SK-N-SH (cell line): ENCODE results near the gene OR12D1. TPM values are rescaled to one million over a fixed set of nuclear protein-coding genes. Genes with fewer than 3 reads are reported as not detected.

Experiments used
- CTCF ChIA-PET: fragments of 300-600, 350-600 bp; formaldehyde crosslinking; extraction: SDS; loops from one replicate; lab custom pipeline; 2021; lab: Yijun Ruan, JAX
- POLR2A ChIA-PET: fragments of 350-600 bp; sonication (Branson Sonifier 250); formaldehyde crosslinking; extraction: SDS; loops from one replicate; lab custom pipeline; 2020; ENCODE audit warnings: antibody characterized with exemption, inconsistent platforms; lab: Yijun Ruan, JAX
- DNase-seq: peaks from one replicate; pipeline ENCODE4 v3.0.0; 2012
- H2AFZ ChIP-seq: fragments of 200-600 bp; sonication (generic); 2 replicates; pipeline ENCODE4 v1.8.1; 2016; ENCODE audit warnings: antibody characterized with exemption, mild to moderate bottlenecking, low read depth
- H3F3A ChIP-seq: fragments of 200-600 bp; sonication (generic); replicated peaks from 2 replicates; pipeline ENCODE3; 2016; ENCODE audit warnings: antibody characterized with exemption, mild to moderate bottlenecking; ENCODE audit not compliant: insufficient read depth
- H3K27ac ChIP-seq, 2 experiments: fragments of 200-500 bp in 1 of 2; fragments of 200-600 bp in 1 of 2; sonication (Bioruptor generic) in 1 of 2; sonication (generic), shearing (Covaris generic) in 1 of 2; 2 replicates each; pipeline versions ENCODE4 v1.5.1 to v1.6.1; 2014 to 2016; ENCODE audit warnings: low read depth in 2 of 2, inconsistent platforms in 1 of 2, low read length in 1 of 2, mild to moderate bottlenecking in 1 of 2, mixed read lengths in 1 of 2
- H3K27me3 ChIP-seq: fragments of 200-600 bp; sonication (generic), shearing (Covaris generic); 2 replicates; pipeline ENCODE4 v1.6.1; 2016; ENCODE audit warnings: mixed run types; ENCODE audit not compliant: insufficient read depth
- H3K36me3 ChIP-seq, 2 experiments: fragments of 200-500 bp in 1 of 2; fragments of 200-600 bp in 1 of 2; sonication (Bioruptor generic) in 1 of 2; sonication (generic) in 1 of 2; replicated peaks in 1 of 2; 2 replicates each; pipeline versions ENCODE3 to v1.5.1; 2014 to 2016; ENCODE audit warnings: low read length in 1 of 2, mild to moderate bottlenecking in 1 of 2; ENCODE audit not compliant: insufficient read depth in 2 of 2, control insufficient read depth in 1 of 2
- H3K4me1 ChIP-seq, 2 experiments: fragments of 200-500 bp in 1 of 2; fragments of 200-600 bp in 1 of 2; sonication (Bioruptor generic) in 1 of 2; sonication (generic), shearing (Covaris generic) in 1 of 2; 2 replicates each; pipeline versions ENCODE4 v1.5.1 to v1.6.1; 2014 to 2016; ENCODE audit warnings: low read depth in 1 of 2, low read length in 1 of 2, mixed run types in 1 of 2; ENCODE audit not compliant: insufficient read depth in 2 of 2, control insufficient read depth in 1 of 2
- H3K4me2 ChIP-seq: fragments of 200-600 bp; sonication (generic), shearing (Covaris generic); 2 replicates; pipeline ENCODE4 v1.6.1; 2017; ENCODE audit warnings: mixed run types
- H3K4me3 ChIP-seq, 2 experiments: fragments of 200-500 bp in 1 of 2; fragments of 200-600 bp in 1 of 2; sonication (Bioruptor generic) in 1 of 2; sonication (generic), shearing (Covaris generic) in 1 of 2; 2 replicates each; pipeline versions ENCODE4 v1.5.1 to v1.8.1; 2014 to 2016; ENCODE audit warnings: low read depth in 2 of 2, inconsistent platforms in 1 of 2, low read length in 1 of 2, mild to moderate bottlenecking in 1 of 2, mixed read lengths in 1 of 2, moderate library complexity in 1 of 2
- H3K79me2 ChIP-seq: fragments of 200-600 bp; sonication (generic); 2 replicates; pipeline ENCODE4 v1.8.1; 2017; ENCODE audit warnings: mild to moderate bottlenecking; ENCODE audit not compliant: insufficient read depth
- H3K9ac ChIP-seq: fragments of 200-600 bp; sonication (generic); 2 replicates; pipeline ENCODE4 v1.6.1; 2017; ENCODE audit warnings: mixed run types
- H3K9me2 ChIP-seq: fragments of 200-600 bp; sonication (generic); 2 replicates; pipeline ENCODE4 v1.6.1; 2017; ENCODE audit warnings: mixed run types
- H3K9me3 ChIP-seq: fragments of 200-600 bp; sonication (generic); 2 replicates; pipeline ENCODE4 v1.6.1; 2017; ENCODE audit warnings: mixed run types, mild to moderate bottlenecking, moderate library complexity
- H4K20me1 ChIP-seq: fragments of 200-600 bp; sonication (generic); 2 replicates; pipeline ENCODE4 v1.6.1; 2017; ENCODE audit warnings: mild to moderate bottlenecking, mixed run types; ENCODE audit not compliant: insufficient read depth
- CHD2 ChIP-seq: fragments of 150-350 bp; IDR thresholded peaks from 2 replicates; pipeline ENCODE4 v1.6.1; 2018; ENCODE audit warnings: low read length; ENCODE audit not compliant: partially characterized antibody
- EP300 ChIP-seq, 2 experiments: IDR thresholded peaks; 2 replicates each; pipeline versions ENCODE4 v1.4.0 to v1.6.1; 2012; ENCODE audit warnings: borderline replicate concordance in 1 of 2, low read depth in 1 of 2, low read length in 1 of 2
- JUND ChIP-seq: IDR thresholded peaks from 2 replicates; pipeline ENCODE4 v1.4.0; 2012
- NFIC ChIP-seq: IDR thresholded peaks from 2 replicates; pipeline ENCODE4 v1.4.0; 2012; ENCODE audit warnings: borderline replicate concordance
- POLR2AphosphoS5 ChIP-seq: IDR thresholded peaks from 2 replicates; pipeline ENCODE4 v1.6.1; 2012; ENCODE audit warnings: low read depth, low read length
- RCOR1 ChIP-seq: fragments of 150-350 bp; IDR thresholded peaks from 2 replicates; pipeline ENCODE4 v1.6.1; 2017; ENCODE audit warnings: antibody characterized with exemption, low read length
- SMC3 ChIP-seq: IDR thresholded peaks from 2 replicates; pipeline ENCODE4 v1.6.1; 2012; ENCODE audit warnings: low read depth, low read length, improper control_type of control experiment
- TCF12 ChIP-seq: IDR thresholded peaks from 2 replicates; pipeline ENCODE4 v1.4.0; 2012
- TEAD4 ChIP-seq: IDR thresholded peaks from 2 replicates; pipeline ENCODE4 v1.4.0; 2012; ENCODE audit warnings: mild to moderate bottlenecking, borderline replicate concordance; ENCODE audit not compliant: insufficient read depth
- WGBS: methylation state at CpG from one replicate; pipeline ENCODE4 v1.1.6; 2017; ENCODE audit warnings: low lambda C conversion rate; 5-methylcytosine and 5-hydroxymethylcytosine counted together
- polyA plus RNA-seq, 3 experiments: library from polyadenylated mRNA; depleted of rRNA; stranded (reverse); fragments of >200 nt; gene quantifications; 2 replicates each; pipeline ENCODE4 v1.2.3, GENCODE V29; 2012
- TF ChIP-seq, protein P1 (sequence below): fragments of 200-600 bp; sonication (generic); IDR thresholded peaks from 2 replicates; pipeline ENCODE4 v1.6.1; 2017; ENCODE audit warnings: antibody characterized with exemption, mild to moderate bottlenecking, moderate library complexity
- TF ChIP-seq, protein P2 (sequence below): fragments of 150-350 bp; IDR thresholded peaks from 2 replicates; pipeline ENCODE4 v1.6.1; 2017; ENCODE audit warnings: antibody characterized with exemption, low read length, low read depth, borderline replicate concordance
- TF ChIP-seq, protein P3 (sequence below): IDR thresholded peaks from 2 replicates; pipeline ENCODE4 v1.6.1; 2012; ENCODE audit warnings: mild to moderate bottlenecking, low read depth, low read length, moderate library complexity
- TF ChIP-seq, protein P4 (sequence below): IDR thresholded peaks from 2 replicates; pipeline ENCODE4 v1.4.0; 2012; ENCODE audit warnings: low read depth, borderline replicate concordance
- TF ChIP-seq, protein P5 (sequence below): IDR thresholded peaks from 2 replicates; pipeline ENCODE4; 2012

The OR12D1 gene
- polyA plus RNA-seq, 1 of the 3 experiments (the other 2 are of a cell fraction) = not detected

DNA sequence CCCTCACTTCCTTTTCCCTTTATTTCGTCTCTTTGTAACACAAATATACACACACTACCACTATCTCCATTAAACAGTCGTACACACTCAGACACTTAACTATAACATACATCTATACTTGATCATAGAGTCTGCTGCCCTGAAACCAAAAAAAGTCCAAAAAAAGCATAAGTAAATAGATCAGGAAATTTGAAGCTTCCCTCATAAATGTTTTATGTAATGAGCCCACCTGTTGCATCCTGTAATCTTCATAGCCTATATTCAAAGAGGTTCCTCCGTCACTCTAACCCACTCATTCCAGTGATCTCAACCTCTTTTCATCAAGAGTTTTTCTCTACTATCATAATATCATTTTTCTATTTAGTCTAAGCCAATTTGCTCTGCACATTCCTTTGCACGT lies 26.2 kb upstream of the OR12D1 start:
- CTCF ChIA-PET = no interaction called here
- DNase-seq = no peak
- no peaks in the 10 kb centered on the region for H3K36me3 ChIP-seq
- H2AFZ ChIP-seq = no peak overlapping the region
- no peaks in the 10 kb centered on the region for H3F3A ChIP-seq
- H3K4me3 ChIP-seq = no peak overlapping the region
- no peak overlapping the region for H3K9ac ChIP-seq
- H3K79me2 ChIP-seq = no peaks in the 10 kb centered on the region
- no peaks in the 10 kb centered on the region; the same call in 1 of the 2 replicates for H3K27me3 ChIP-seq
- under 1% methylated on average over 4 of the region's 4 CpGs for WGBS
- H3K9me2 ChIP-seq = no peaks in the 10 kb centered on the region
- H3K27ac ChIP-seq = no peak overlapping the region
- H3K9me3 ChIP-seq = no peaks in the 10 kb centered on the region
- H4K20me1 ChIP-seq = no peaks in the 10 kb centered on the region
- POLR2A ChIA-PET = no interaction called here
- no peak for TF ChIP-seq TCF12
- TF ChIP-seq, protein P1, sequence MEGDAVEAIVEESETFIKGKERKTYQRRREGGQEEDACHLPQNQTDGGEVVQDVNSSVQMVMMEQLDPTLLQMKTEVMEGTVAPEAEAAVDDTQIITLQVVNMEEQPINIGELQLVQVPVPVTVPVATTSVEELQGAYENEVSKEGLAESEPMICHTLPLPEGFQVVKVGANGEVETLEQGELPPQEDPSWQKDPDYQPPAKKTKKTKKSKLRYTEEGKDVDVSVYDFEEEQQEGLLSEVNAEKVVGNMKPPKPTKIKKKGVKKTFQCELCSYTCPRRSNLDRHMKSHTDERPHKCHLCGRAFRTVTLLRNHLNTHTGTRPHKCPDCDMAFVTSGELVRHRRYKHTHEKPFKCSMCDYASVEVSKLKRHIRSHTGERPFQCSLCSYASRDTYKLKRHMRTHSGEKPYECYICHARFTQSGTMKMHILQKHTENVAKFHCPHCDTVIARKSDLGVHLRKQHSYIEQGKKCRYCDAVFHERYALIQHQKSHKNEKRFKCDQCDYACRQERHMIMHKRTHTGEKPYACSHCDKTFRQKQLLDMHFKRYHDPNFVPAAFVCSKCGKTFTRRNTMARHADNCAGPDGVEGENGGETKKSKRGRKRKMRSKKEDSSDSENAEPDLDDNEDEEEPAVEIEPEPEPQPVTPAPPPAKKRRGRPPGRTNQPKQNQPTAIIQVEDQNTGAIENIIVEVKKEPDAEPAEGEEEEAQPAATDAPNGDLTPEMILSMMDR = no peak
- no peaks in the 10 kb centered on the region for H3K4me1 ChIP-seq
- H3K4me2 ChIP-seq = no peak overlapping the region

DNA sequence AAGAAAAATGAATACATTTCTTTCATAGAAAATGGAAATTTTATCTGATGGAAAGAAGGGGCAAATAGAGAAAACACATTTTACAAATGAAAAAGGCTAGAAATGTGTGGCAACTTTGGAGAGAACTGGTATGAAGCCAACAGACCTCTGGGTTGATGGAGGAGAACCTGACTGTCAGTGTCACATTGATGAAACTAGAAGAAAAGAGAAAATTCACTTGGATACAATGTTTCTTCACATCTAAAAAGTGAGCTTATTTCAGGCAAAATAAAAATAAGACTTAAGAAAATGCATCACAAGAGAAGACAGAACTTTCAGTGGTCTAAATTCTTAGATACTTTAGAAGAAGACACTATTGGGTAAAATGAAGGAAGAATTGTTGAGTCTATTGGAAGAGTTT lies 19.4 kb upstream of the OR12D1 start, which contains the start of gene OR12D2:
Gene OR12D2, plus strand, starts transcription at position 301 of the 400 bp plus-strand sequence. CDS start 1,069 bp downstream, outside the sequence.
- Histone ChIP-seq H2AFZ (no peak within 1 kb of the TSS), H3K27me3 (no peaks in the 10 kb centered on the region; the same call in 1 of the 2 replicates), H3K4me2 (no peak within 1 kb of the TSS), H3K79me2 (no peaks in the 10 kb centered on the region), H3K9ac (no peak within 1 kb of the TSS), H3K9me2 (no peaks in the 10 kb centered on the region), H3F3A (no peaks in the 10 kb centered on the region), H4K20me1 (no peaks in the 10 kb centered on the region), H3K4me1 (no peaks in the 10 kb centered on the region), H3K27ac (no peak within 1 kb of the TSS), H3K4me3 (no peak within 1 kb of the TSS), H3K36me3 (no peaks in the 10 kb centered on the region), H3K9me3 (no peaks in the 10 kb centered on the region)
- TF ChIP-seq CHD2 = no peak
- DNase-seq = no peak
- CTCF ChIA-PET = interaction anchor here (1.1 kb wide), 1 partner anchor 10 kb away, joined by 3 read pairs; no protein-coding TSS in a partner anchor
- POLR2A ChIA-PET = no interaction called here

DNA sequence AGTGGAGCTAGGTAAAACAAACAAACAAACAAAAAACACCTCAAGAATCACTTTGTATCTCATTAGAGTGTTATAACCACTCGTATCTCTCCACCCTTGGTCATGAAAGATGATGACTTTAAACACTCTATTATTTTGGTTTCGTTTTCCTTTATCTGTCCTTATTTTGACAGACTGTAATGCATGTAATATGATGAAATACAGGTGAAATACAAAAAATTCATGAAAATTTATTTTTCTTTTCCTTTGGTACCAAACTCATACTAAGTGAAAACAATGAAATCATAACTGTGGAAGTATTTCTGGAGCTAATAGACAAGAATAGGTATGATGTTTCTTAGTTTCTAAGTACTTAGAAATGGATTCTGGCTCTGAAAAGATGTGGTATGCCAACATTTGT lies 15.2 kb upstream of the OR12D1 start:
- DNase-seq = no peak

More for the DNA sequence above, 15.2 kb upstream of the OR12D1 start:
- Histone ChIP-seq H4K20me1 (no peaks in the 10 kb centered on the region), H3K9ac (no peak overlapping the region), H3K27me3 (no peaks in the 10 kb centered on the region), H3K4me3 (no peak overlapping the region), H3F3A (no peaks in the 10 kb centered on the region), H3K9me3 (no peaks in the 10 kb centered on the region), H3K9me2 (no peaks in the 10 kb centered on the region), H3K79me2 (no peaks in the 10 kb centered on the region), H2AFZ (no peak overlapping the region), H3K27ac (no peak overlapping the region), H3K4me2 (no peak overlapping the region), H3K4me1 (no peaks in the 10 kb centered on the region), H3K36me3 (no peaks in the 10 kb centered on the region)
- WGBS = 0% methylated on average over 2 of the region's 2 CpGs
- CTCF ChIA-PET = no interaction called here
- POLR2A ChIA-PET = no interaction called here
- TF ChIP-seq TEAD4 (no peak), SMC3 (no peak), RCOR1 (no peak), JUND (no peak), POLR2AphosphoS5 (no peak), NFIC (no peak), EP300 (IDR thresholded peaks at IDR 0.05; ENCODE audit: borderline replicate concordance in 1 of 2, low read depth in 1 of 2, low read length in 1 of 2) (no peak)
- TF ChIP-seq, protein P2, sequence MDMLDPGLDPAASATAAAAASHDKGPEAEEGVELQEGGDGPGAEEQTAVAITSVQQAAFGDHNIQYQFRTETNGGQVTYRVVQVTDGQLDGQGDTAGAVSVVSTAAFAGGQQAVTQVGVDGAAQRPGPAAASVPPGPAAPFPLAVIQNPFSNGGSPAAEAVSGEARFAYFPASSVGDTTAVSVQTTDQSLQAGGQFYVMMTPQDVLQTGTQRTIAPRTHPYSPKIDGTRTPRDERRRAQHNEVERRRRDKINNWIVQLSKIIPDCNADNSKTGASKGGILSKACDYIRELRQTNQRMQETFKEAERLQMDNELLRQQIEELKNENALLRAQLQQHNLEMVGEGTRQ = no peak
- TF ChIP-seq, protein P3, sequence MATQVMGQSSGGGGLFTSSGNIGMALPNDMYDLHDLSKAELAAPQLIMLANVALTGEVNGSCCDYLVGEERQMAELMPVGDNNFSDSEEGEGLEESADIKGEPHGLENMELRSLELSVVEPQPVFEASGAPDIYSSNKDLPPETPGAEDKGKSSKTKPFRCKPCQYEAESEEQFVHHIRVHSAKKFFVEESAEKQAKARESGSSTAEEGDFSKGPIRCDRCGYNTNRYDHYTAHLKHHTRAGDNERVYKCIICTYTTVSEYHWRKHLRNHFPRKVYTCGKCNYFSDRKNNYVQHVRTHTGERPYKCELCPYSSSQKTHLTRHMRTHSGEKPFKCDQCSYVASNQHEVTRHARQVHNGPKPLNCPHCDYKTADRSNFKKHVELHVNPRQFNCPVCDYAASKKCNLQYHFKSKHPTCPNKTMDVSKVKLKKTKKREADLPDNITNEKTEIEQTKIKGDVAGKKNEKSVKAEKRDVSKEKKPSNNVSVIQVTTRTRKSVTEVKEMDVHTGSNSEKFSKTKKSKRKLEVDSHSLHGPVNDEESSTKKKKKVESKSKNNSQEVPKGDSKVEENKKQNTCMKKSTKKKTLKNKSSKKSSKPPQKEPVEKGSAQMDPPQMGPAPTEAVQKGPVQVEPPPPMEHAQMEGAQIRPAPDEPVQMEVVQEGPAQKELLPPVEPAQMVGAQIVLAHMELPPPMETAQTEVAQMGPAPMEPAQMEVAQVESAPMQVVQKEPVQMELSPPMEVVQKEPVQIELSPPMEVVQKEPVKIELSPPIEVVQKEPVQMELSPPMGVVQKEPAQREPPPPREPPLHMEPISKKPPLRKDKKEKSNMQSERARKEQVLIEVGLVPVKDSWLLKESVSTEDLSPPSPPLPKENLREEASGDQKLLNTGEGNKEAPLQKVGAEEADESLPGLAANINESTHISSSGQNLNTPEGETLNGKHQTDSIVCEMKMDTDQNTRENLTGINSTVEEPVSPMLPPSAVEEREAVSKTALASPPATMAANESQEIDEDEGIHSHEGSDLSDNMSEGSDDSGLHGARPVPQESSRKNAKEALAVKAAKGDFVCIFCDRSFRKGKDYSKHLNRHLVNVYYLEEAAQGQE = no peak
- TF ChIP-seq, protein P4, sequence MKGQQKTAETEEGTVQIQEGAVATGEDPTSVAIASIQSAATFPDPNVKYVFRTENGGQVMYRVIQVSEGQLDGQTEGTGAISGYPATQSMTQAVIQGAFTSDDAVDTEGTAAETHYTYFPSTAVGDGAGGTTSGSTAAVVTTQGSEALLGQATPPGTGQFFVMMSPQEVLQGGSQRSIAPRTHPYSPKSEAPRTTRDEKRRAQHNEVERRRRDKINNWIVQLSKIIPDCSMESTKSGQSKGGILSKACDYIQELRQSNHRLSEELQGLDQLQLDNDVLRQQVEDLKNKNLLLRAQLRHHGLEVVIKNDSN = no peak
- TF ChIP-seq, protein P5, sequence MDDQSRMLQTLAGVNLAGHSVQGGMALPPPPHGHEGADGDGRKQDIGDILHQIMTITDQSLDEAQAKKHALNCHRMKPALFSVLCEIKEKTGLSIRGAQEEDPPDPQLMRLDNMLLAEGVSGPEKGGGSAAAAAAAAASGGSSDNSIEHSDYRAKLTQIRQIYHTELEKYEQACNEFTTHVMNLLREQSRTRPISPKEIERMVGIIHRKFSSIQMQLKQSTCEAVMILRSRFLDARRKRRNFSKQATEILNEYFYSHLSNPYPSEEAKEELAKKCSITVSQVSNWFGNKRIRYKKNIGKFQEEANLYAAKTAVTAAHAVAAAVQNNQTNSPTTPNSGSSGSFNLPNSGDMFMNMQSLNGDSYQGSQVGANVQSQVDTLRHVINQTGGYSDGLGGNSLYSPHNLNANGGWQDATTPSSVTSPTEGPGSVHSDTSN = no peak
